ENCODE results near the gene ATP6V0C. TPM values are rescaled to one million over a fixed set of nuclear protein-coding genes. Genes with fewer than 3 reads are reported as not detected.
A peak's percentile ranks its signal among the peaks of the same experiment; 100 is the strongest.
"Not testable (repeated sequence)": the region's sequence is repeated elsewhere in the genome, so short reads cannot be mapped to it uniquely, and the experiment has no call there.

The ATP6V0C gene
- total RNA-seq, 1 experiment from 2014 or later: 260 TPM

GRCh38 chr16:2560798-2561133 is 47.0 kb downstream of the ATP6V0C start:
- H3K27ac Mint-ChIP-seq (ENCODE audit: unreplicated experiment); intact Hi-C loops (cut with micrococcal nuclease; ENCODE audit: unreplicated experiment): not testable (repeated sequence)

GRCh38 chr16:2567506-2567905 is 53.8 kb downstream of the ATP6V0C start:
- H3K9me3 Mint-ChIP-seq (ENCODE audit: low read depth, unreplicated experiment); BruUV-seq (replicated peaks); DNase-seq; H3K4me1 Mint-ChIP-seq (ENCODE audit: low read depth, unreplicated experiment); H3K36me3 Mint-ChIP-seq (ENCODE audit: insufficient read depth, unreplicated experiment); H3K27me3 Mint-ChIP-seq (ENCODE audit: unreplicated experiment); CTCF ChIA-PET; H3K4me3 Mint-ChIP-seq (ENCODE audit: low read depth, unreplicated experiment); intact Hi-C loops (cut with micrococcal nuclease; ENCODE audit: unreplicated experiment); H3K27ac Mint-ChIP-seq (ENCODE audit: unreplicated experiment): not testable (repeated sequence)

More at GRCh38 chr16:2560798-2561133, 47.0 kb downstream of the ATP6V0C start:
- peak; percentile 63 for TF ChIP-seq CTCF (IDR thresholded peaks at IDR 0.05; ENCODE audit: unreplicated experiment)
- DNase-seq: peak; percentile 83
- H3K36me3 Mint-ChIP-seq (ENCODE audit: insufficient read depth, unreplicated experiment); CTCF ChIA-PET; H3K4me3 Mint-ChIP-seq (ENCODE audit: low read depth, unreplicated experiment); BruUV-seq (replicated peaks); H3K9me3 Mint-ChIP-seq (ENCODE audit: low read depth, unreplicated experiment); H3K4me1 Mint-ChIP-seq (ENCODE audit: low read depth, unreplicated experiment); H3K27me3 Mint-ChIP-seq (ENCODE audit: unreplicated experiment): not testable (repeated sequence)

GRCh38 chr16:2568573-2568972 is 54.8 kb downstream of the ATP6V0C start:
- H3K9me3 Mint-ChIP-seq (ENCODE audit: low read depth, unreplicated experiment); BruUV-seq (replicated peaks); DNase-seq; H3K36me3 Mint-ChIP-seq (ENCODE audit: insufficient read depth, unreplicated experiment); H3K4me1 Mint-ChIP-seq (ENCODE audit: low read depth, unreplicated experiment); H3K4me3 Mint-ChIP-seq (ENCODE audit: low read depth, unreplicated experiment); H3K27ac Mint-ChIP-seq (ENCODE audit: unreplicated experiment); intact Hi-C loops (cut with micrococcal nuclease; ENCODE audit: unreplicated experiment); H3K27me3 Mint-ChIP-seq (ENCODE audit: unreplicated experiment); CTCF ChIA-PET: not testable (repeated sequence)

Small RNA genes lying within 50 kb of the gene (microRNA-seq; reads per million reads assigned to microRNA genes)
- gene MIR3178 (not detected), gene MIR6768 (5.3 reads per million, percentile 16 among the genes with 10 or more reads in this experiment)

Other genes with a start within 250 kb of the ATP6V0C start
- 287 and 301 TPM in 2 replicates for gene RNPS1, start 245.8 kb upstream of the ATP6V0C start, total RNA-seq (2022)
- 7.6 and 9.6 TPM in 2 replicates for gene ABCA3, start 173.2 kb upstream of the ATP6V0C start, total RNA-seq (2022)
- 47.9 and 54.5 TPM in 2 replicates for gene CCNF, start 84.5 kb upstream of the ATP6V0C start, total RNA-seq (2022)
- gene TEDC2, start 53.8 kb upstream of the ATP6V0C start, total RNA-seq (2022): 28.2 and 30.5 TPM in 2 replicates
- gene NTN3, start 42.7 kb upstream of the ATP6V0C start, total RNA-seq (2022): not detected in 2 replicates
- 31.3 and 33.3 TPM in 2 replicates for gene TBC1D24, start 38.8 kb upstream of the ATP6V0C start, total RNA-seq (2022)
- gene AMDHD2, start 6.4 kb downstream of the ATP6V0C start, total RNA-seq (2022): 60.2 and 65.1 TPM in 2 replicates
- 0.86 and 0.90 TPM in 2 replicates for gene CEMP1, start 17.5 kb downstream of the ATP6V0C start, total RNA-seq (2022)
- gene PDPK1, start 24.1 kb downstream of the ATP6V0C start, total RNA-seq (2022): 57.4 and 62.4 TPM in 2 replicates
- gene KCTD5, start 168.6 kb downstream of the ATP6V0C start, total RNA-seq (2022): 36.6 and 36.7 TPM in 2 replicates
- gene PRSS27, start 206.3 kb downstream of the ATP6V0C start, total RNA-seq (2022): 2.0 and 2.4 TPM in 2 replicates
- gene SRRM2, start 238.7 kb downstream of the ATP6V0C start, total RNA-seq (2022): 870 and 905 TPM in 2 replicates